ENCODE results near the gene KCNQ1.

DNA sequence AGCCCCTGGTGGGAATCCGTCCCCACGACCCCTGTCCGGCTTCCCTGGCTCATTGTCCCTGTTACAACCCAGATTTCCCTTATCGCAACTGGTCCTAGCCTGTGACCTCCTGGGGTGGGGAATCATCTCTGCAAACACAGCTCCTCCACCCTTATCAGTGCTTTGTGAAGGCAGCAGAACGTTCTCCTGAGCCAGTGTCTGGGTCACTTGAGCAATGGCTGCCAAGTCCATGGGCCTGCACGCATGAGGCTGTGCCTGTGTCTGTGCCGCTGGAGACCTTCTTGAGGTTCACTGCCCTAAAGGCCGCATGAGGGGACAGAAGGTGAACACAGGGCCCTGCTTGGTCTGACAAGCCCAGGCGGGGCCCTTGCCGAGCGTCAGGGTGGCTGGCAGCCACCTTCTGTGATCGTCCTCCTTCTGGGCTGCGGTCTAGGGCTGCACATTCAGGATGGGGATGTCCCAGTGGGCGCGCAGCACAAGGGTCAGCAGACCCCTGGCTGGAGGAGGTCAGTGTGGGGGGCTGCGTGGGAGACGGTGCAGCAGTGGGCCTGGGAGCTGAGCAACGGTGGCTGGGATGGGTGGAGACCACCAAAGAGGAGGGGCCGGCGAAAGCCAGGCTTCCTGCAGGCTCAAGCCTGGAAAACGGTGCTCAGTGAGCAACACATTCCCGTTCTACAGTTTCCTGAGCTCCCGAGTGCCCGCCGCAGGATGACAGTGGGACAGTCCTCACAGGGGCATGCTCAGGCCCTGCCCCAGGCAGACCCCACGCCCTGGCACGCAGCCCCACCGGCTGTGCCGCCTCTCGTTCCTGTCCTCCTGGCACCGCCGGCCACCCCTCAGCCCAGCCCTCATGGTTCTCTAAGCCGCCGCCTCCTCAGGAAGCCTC lies 366.6 kb downstream of the KCNQ1 start:
- TF ChIP-seq CTCF (IDR thresholded peaks at IDR 0.05) = no peak
- TF ChIP-seq POLR2A (IDR thresholded peaks at IDR 0.05) = no peak

Measured in lower leg skin (tissue), 3 donors.